Stimulated activated CD8-positive, alpha-beta memory T cell treated with anti-CD3 and anti-CD28 coated beads, Interleukin-7, amount 100 ng/mL, for 48 hours (primary cell): Measurements from ENCODE around the gene L3MBTL4.

ENCODE experiments used
- DNase-seq, 2 donors: peaks; one replicate each; pipeline ENCODE4 v3.0.0-alpha.2; 2020; ENCODE audit warnings: low read depth in 1 of 2; ENCODE audit errors: extremely low read depth in 1 of 2

L3MBTL4 gene

GRCh38 chr18:6367208-6367607 lies 47.5 kb downstream of the L3MBTL4 start:
- DNase-seq: no peak

GRCh38 chr18:6366776-6367175 lies 47.9 kb downstream of the L3MBTL4 start:
- DNase-seq: no peak

- no peak for DNase-seq
Measured at GRCh38 chr18:6365385-6365784, 49.3 kb downstream of the L3MBTL4 start.

GRCh38 chr18:6363216-6363615 lies 51.5 kb downstream of the L3MBTL4 start:
- DNase-seq: no peak

- no peak for DNase-seq
Measured at GRCh38 chr18:6362559-6363129, 52.1 kb downstream of the L3MBTL4 start.

- no peak for DNase-seq
Measured at GRCh38 chr18:6357668-6358067, 57.0 kb downstream of the L3MBTL4 start.

GRCh38 chr18:6355789-6356589 lies 58.7 kb downstream of the L3MBTL4 start:
- no peak for DNase-seq

- no peak for DNase-seq
Measured at GRCh38 chr18:6352275-6352674, 62.4 kb downstream of the L3MBTL4 start.

- no peak for DNase-seq
Measured at GRCh38 chr18:6342990-6343389, 71.7 kb downstream of the L3MBTL4 start.

- no peak for DNase-seq
Measured at GRCh38 chr18:6341709-6342108, 73.0 kb downstream of the L3MBTL4 start.

- DNase-seq: no peak
Measured at GRCh38 chr18:6341303-6341702, 73.4 kb downstream of the L3MBTL4 start.

- DNase-seq: no peak
Measured at GRCh38 chr18:6340121-6340520, 74.6 kb downstream of the L3MBTL4 start.

GRCh38 chr18:6336239-6336638 lies 78.5 kb downstream of the L3MBTL4 start:
- no peak for DNase-seq

GRCh38 chr18:6333981-6334380 lies 80.7 kb downstream of the L3MBTL4 start:
- DNase-seq: no peak

GRCh38 chr18:6331872-6332271 lies 82.8 kb downstream of the L3MBTL4 start:
- no peak for DNase-seq

- DNase-seq: no peak
Measured at GRCh38 chr18:6330786-6331185, 83.9 kb downstream of the L3MBTL4 start.

GRCh38 chr18:6328621-6329010 lies 86.1 kb downstream of the L3MBTL4 start:
- no peak for DNase-seq

GRCh38 chr18:6327895-6328620 lies 86.7 kb downstream of the L3MBTL4 start:
- no peak for DNase-seq

- DNase-seq: no peak
Measured at GRCh38 chr18:6327485-6327884, 87.2 kb downstream of the L3MBTL4 start.

- DNase-seq: no peak
Measured at GRCh38 chr18:6326566-6326965, 88.1 kb downstream of the L3MBTL4 start.

GRCh38 chr18:6323319-6323889 lies 91.3 kb downstream of the L3MBTL4 start:
- DNase-seq: no peak
